CD4-positive, alpha-beta T cell treated with Interleukin-21 for 1 hour (primary cell): ENCODE results near the gene PEX14.
"Not testable (repeated sequence)": the region's sequence is repeated elsewhere in the genome, so short reads cannot be mapped to it uniquely, and the experiment has no call there.

Experiments used
- DNase-seq: peaks from one replicate; pipeline ENCODE4 v3.0.0-alpha.2; 2020

Gene PEX14

DNA sequence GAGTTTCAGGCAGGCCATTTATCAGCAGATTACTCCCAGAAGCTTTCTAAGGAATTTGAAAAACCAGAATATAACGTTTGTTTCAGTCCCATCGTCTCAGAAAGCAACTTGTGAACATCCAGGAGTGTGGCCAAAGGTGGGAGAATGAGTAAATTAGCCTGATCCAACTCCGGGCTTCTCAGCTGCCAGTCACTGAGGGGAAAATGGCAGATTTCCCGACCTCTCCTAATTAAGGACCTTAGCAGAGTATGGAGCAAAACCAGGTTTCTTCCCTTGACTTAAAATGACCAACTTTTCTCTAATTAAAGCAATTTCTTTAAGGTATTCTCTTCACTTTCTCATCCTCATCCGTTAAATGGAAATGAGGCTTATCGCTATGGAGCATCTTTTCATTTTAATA, 23.9 kb upstream of the PEX14 start:
- DNase-seq = no peak

DNA sequence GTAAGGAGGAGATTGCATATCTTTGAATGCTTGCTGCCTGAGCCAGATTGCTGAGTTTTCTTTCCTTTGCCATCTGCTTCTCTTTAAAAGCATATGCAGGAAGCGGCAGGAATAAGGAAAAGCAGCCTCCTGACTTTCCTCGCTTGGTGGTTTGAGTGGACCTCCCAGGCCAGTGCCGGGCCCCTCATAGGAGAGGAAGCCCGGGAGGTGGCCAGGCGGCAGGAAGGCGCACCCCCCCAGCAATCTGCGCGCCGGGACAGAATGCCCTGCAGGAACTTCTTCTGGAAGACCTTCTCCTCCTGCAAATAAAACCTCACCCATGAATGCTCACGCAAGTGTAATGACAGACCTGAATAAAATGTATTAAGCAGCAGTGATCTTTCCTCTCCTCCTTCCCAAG, 23.5 kb upstream of the PEX14 start:
- DNase-seq = no peak

DNA sequence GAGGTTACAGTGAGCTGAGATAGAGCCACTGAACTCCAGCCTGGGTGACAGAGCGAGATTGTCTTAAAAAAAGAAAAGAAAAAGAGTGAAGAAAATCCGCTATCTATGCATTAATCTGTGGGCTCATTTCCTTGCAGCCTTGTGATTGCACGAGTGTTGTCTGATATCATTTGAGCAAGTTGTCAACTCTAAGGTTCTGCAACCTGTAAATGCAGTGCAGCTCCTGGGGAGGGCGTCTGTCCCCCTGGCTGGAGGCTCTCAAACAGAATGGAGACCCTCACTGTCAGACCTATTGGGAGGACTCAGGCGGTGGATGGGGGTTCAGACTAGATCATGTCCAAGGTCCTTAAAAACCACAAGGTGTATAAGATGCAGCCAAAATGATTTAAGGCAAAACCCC, 18.7 kb upstream of the PEX14 start:
- DNase-seq = no peak

DNA sequence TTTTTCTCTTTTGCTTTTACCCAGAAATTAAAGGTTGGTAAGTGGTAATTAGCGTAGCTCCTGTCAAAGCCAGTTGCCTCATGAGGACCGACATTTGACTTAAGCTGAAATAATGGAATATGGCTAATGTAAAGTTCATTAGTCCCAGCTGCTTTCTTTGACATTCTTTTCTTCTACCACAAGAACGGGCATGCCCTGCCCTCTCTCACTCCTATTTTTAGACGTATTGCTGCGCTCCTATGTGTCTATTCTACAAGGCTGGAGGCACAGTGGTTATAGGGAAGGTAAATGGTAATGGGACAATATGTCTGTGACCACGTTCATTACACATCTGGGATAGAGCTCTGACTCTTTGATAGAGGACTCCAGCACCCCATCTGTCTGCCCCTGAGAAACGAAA, 18.1 kb upstream of the PEX14 start:
- DNase-seq = no peak

DNA sequence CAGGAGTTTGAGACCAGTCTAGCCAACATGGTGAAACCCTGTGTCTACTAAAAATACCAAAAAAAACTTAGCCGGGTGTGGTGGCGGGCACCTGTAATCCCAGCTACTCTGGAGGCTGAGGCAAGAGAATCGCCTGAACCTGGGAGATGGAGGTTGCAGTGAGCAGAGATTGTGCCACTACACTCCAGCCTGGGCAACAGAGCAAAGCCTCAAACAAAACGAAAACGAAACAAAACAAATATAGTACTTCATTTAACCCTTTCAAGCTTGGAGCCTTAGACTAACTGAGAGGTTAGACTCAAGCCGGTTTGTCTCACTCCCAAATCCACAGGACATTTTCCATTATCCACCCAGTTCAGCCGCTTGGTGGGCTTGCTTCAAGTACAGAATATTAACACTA, 17.3 kb upstream of the PEX14 start:
- DNase-seq = not testable (repeated sequence)

DNA sequence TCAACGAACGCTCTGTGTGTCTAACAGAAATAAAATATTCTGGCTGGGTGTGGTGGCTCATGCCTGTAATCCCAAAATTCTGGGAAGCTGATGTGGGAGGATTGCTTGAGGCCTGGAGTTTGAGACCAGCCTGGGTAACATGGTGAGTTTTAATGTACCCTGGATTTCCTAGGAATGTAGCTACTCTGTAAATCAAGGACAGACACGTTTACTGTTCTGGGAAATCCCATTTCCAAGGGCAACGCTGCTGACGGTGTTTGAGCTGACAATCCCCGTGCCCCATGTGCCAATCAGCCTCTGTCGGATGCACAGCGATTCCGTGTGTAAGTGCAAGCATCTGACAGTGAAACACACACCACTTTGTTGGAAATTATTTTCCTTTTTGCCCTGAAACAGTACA, 16.9 kb upstream of the PEX14 start:
- DNase-seq = no peak

DNA sequence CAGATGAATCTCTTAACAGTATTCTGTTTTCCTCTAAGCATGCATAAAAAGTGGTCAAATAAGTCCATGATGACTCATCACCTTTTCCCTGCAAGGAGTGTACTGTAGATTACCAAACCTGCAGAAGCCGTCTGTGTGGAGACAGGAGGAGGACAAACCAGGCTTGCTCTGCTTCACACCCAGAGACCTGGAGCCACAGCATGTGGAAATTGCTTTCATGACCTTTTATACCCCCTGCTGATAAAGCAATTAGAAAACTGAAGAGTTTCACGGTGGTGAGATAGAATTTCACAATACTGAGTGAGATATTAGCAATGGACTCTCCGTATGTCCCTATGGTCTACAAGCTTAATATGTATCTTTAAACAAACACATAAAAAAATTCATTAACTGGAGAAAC, 15.6 kb upstream of the PEX14 start:
- DNase-seq = no peak

DNA sequence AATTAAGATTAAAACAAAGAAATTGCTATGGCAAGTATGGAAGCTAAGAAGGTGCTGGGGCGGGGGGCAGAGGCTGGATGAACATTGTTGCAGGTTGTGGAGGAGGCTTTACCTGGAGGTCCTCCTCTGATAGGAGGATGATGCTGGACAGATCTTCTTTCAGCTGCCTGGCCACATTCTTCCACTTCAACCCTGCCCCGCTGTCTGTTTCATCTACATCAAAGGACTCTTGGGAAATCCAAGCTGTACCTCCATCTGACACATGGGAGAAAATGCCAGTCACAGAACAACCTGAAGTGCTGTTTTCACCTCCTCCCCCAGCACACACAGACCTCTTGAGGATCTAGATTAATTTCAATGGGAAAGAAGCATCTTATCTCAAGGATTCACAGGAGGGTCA, 7.7 kb upstream of the PEX14 start:
- no peak for DNase-seq

DNA sequence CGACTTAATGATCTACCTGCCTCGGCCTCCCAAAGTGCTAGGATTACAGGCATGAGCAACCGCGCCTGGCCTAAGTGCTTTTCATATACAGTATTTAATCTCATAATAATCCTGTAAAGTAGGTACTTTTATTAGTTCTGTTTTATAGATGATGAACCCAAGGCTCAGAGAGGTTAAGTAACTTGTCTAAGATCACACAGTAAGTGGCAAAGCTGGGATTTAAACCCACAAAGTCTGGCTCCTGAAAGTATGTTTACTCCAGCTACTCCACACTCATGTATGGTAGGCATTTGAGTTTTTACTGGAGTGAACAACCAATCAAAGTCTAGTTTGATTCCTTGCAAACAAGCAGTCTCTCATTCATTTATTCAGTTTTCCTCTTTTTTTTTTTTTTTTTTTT, 4.7 kb upstream of the PEX14 start:
- DNase-seq = no peak

DNA sequence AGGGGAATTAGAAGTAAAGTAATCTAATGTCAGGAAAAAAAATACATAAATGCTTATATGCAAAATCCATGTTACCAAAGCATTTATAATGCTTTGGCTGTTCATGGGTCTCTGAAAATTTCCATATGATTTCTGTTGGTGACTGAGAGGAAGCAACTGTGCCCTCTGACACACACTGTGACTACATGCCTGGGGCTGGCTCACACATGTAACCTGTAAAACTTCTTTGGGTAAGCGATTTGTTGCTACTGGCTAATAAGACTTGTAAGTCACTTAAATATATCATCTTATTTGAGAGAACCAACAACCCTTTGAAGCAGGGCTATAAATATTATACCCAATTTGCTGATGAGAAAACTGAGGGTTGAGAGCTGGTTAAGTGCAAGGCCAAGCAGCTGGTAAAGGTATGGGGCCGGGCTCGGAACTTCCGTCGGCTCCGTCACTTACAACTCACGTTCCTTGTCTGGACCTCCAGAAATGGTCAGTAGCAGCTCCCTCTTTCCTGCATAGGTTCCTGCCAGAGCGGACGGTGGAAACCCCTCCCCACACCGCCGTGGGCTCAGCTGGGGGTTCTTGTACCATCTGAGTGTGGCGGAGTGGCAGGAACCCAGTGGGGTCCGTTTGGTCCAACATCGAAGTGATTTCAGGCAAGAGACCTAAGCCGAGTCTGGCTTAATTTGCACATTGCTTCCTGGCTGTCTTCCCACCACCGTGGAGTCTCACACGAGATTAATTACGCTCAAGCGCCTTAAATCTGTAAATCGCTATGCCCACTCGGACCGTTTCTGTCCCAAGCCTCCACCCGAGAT, 3.1 kb upstream of the PEX14 start:
- DNase-seq = no peak

DNA sequence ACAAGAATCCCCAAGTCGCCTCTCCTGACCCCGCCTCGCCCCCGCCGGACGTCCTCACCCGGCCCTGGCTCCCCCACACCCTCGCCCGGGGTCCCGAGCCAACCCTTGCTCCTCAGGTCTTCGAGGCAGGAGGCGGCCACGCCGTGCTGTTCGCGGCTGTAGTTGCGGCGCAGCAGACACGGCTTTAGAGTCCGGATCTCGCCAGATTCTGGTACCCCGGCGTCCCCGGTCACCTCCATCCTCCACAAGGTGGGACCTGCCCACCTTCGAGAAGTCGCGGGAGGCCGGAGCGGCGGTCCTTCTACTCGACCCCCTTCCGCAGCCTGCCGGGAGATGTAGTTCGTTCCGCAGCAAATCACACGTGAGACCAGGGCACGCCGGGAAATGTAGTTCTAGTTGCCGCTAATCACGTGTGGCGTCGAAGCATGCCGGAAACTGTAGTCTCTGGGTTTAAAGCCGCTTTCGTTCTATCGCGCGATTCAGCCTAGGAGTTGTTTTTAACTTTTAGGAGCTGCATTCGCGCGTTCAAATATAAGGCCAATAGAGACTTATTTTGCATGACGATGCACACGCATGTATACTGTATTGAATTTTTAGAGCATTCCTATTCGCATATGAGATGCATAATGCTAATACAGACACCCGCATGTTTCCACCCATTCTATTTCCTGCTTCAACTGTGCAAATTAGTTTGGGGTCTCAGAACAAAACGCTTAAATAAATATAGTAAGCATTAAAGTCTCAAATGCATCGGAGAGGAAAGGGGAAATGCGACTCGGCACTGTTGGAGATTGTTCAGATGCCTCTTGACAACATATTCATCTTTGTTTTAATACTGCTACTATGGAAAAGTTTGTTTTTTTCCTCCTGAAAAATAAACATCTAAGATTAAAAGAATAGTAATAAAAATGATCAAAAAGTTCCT, 2.3 kb upstream of the PEX14 start, which contains the start of gene DFFA:
DFFA (minus strand) TSS at position 310 of the 925 bp plus-strand sequence; CDS start at position 239, 71 bp downstream.
- peak; percentile 94 for DNase-seq

DNA sequence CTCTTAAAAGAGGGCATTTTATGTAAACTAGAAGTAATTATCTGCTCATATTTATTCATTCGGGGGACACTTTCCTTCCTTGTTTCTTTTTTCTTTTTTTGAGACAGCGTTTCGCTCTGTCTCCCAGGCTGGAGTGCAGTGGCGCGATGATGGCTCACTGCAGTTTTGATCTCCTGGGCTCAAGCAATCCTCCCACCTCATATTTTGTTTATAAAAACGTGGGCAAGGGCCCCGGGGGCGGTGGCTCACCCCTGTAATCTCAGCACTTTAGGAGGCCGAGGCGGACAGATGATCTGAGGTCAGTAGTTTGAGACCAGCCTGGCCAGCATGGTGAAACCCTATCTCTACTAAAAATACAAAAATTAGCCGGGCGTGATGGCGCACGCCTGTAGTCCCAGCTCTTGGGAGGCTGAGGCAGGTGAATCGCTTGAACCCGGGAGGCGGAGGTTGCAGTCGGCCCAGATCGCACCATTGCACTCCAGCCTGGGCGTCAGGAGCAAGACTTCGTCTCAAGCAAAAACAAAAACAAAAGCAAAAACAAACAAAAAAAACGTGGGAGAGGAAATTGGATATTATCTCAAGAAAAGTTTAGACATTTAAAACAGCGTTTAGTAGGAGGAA, 1.5 kb upstream of the PEX14 start:
- DNase-seq = no peak

DNA sequence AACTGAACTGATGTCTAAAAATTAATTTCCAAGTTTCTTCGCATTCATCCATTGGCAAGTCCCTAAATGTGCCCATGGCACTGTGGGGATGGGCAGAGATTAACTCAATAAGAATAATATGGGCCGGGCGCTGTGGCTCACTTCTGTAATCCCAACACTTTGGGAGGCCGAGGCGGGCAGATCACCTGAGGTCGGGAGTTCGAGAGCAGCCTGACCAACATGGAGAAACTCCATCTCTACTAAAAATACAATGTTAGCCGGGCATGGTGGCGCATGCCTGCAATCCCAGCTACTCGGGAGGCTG, 489 bp upstream of the PEX14 start:
- not testable (repeated sequence) for DNase-seq

DNA sequence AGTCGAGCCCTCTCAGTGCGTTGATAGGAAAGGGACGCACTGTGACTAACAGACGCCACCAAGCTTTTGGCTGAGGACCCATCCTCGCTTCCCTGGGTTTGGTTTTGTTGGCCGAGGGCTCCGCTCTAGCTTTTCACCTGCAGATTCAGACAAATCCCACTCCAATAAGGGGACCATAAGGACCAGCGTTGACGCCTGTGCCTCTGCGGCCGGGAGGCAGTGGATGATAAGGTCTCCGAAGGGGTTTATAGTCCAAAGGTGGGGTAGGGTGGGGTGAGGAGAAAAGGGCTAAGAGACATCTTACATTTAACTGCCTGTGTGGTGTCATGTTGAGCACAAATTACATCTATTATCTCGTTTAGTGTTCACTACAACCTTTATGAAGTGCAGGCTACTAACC, 760 bp downstream of the PEX14 start:
- no peak for DNase-seq

DNA sequence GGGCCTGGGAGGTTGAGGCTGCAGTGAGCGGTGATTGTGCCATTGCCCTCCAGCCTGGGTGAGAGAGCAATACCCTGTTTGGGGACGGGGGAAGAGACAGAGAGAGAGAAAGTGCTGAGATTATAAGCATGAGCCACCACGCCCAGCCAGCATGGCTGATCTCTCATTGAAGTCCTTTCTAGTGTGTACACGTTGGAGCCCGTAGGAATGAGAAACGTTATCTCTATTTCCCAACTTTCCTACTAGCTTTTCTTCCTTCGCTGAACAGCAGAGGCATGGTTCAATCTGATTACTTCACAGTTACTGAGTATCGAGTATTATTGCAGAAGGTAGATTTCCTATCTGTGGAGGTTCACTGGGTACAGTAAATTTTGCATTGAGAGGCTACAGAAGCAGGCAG, 4.5 kb downstream of the PEX14 start:
- DNase-seq = no peak

DNA sequence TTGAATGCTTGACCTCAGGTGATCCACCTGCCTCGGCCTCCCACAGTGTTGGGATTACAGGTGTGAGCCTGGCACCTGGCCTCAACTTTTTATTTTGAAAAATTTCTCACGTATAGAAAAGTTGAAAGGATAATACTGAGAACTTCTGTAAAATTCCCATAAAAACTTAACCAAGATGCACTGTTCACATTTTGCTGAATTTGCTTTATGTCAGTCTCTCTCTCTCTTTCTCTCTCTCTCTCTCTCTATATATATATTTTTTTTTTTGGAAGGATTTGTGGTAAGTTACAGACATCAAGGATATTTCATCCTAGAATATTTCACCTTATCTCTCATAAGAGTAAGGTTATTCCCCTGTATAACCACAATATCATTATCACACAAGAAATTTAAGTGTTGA, 5.9 kb downstream of the PEX14 start:
- DNase-seq = no peak

DNA sequence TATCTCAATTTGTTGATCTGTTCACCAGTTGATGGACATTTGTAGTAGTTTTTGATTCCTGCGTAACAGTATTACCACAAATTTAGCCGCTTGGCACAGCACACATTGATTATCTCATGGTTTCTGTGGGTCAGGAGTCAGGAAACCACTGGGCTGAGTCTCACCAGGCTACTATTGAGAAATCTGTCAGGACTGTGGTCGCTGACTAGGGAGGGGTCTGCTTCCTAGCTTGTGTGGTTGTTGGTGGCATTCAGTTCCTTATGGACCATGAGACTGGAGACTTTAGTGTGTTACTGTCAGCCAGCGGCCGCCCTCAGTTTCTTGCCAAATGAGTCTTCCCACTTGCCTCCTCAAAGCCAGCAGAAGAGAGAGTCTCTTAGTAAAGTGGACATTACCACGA, 9.8 kb downstream of the PEX14 start:
- no peak for DNase-seq

DNA sequence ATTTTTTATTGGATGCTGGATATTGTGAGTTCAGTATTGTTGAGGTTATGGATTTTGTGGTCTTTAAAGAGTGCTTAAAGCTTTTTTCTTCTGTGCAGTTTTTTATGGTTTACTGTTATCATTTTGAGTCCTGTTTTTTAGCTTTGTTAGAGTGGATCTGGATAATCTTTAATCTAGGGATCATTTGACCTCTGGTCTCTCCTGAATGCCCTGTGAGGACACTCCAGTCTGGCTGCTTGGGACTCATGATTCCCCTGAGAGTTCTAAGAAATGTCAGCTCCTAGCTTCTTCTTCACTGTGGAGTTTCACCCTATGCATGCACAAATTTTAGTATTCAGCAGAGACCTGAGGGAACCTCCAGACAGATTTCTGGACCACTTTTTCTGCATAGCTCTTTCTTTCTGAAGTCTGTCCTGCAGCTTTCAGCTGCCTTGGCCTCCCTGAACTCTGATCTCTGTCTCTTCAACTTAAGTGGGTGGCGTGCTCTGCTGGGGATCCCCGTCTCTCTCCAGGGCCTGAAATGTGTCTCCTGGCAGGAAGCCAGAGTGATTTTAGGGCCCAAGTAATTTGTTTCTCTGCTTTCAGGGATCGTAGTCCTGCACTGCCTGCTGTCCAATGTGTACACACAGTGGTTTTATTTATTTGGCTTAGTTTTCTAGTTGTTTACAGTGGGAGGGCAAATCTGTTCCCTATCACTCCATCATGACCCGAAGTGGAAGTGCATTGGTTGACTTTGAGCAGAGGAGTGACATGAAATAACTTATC, 14.7 kb downstream of the PEX14 start:
- no peak for DNase-seq

DNA sequence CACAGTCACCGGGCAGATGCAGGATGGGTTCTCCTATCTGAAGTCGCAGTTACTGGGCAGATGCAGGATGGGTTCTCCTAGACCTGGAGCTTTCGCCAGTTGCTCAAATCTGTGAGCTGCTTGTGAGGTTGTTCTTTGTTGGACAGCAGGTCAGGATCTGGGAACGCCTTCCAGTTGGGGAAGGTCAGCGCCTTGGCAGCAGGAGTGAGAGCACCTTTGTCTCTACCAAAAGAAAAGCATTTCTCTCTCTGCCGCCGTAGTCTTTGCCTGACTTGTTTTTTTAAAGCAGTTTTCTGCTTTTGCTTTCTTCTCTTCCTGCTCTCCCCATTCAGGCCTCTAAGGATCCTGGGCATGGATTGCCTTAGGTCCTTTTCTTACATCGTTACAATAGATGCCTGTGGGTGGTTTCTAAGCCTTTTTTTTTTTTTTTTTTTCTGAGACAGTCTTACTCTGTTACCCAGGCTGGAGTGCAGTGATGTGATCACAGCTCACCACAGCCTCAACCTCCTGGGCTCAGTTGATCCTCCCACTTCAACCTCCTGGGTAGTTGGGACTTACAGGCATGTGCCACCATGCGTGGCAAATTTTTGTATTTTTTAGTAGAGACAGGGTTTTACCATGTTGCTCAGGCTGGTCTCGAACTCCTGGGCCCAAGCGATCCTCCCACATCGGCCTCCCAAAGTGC, 15.7 kb downstream of the PEX14 start:
- DNase-seq = no peak

DNA sequence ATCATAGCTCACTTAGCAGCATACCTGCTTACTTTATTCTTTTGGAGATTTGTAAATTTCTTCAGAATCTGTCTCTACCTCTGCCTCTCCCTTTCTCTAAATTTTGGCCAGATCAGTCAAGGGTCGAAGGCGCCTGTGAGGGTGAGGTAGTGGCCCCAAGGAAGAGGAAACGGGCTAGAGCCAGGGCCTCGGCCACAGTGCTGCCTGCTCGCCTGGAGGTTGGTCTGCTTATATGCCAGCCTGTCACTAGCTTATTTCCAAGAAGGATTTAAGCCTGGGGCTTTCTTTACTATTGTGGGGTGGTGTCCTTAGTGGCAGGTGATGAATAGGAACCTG, 19.6 kb downstream of the PEX14 start:
- DNase-seq = no peak

DNA sequence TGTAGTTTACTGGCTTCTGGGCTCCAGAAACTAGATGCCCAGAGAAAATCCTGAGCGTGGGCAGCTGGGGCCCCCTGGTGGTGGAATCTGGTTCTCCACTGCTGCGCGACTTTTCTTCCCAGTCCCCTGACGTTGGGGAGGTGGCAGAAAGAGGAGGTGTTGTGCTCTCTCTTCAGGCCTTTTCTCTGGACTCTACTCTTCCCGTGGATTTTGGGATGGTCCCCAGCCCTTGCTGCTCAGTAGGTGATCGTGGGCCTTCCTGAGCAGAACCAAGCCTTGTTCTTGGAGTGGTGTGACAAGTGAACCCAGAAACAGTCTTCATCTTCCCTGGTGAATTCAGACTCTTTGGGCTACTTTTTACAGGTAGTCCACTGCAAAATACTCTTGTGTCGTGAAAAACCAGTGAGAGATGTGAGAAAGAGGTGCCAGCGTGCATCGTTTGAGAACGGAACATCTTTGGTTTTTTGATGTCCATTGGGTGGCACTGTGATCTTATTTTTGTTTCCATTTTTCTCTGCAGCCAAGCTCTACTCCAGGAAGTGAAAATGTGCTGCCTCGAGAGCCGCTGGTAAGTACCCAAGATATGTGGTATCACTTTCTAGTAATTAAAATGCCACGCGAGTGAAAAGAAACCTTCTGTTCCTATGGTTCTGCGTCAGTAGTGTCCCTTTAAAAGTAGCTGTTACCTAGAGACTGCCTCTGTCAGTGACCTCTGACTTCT, 20.2 kb downstream of the PEX14 start:
- DNase-seq = peak; percentile 82

DNA sequence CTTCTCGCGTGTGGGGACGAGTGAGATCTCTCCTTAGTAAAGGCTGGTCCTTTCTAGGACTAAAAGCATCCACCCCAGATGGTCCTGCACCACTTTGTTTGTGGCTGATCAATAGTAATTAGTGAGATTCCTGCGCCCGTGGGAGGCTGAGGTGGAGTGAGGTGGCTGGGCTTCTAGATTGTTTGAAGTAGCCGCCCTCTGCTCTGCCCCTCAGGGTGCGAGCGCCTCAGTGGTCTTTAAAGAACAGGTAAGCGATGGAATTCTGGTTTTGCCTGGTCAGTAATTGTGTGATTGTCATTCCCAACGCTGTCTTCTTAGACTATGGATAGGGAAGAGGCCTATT, 20.7 kb downstream of the PEX14 start:
- no peak for DNase-seq
